ENCODE results near the gene C1orf21.

C1orf21 gene

GRCh38 chr1:184627007-184627341 lies 240.1 kb downstream of the C1orf21 start:
- no peak for DNase-seq (ENCODE audit: extremely low read depth, low read depth)
- TF ChIP-seq, protein P1, sequence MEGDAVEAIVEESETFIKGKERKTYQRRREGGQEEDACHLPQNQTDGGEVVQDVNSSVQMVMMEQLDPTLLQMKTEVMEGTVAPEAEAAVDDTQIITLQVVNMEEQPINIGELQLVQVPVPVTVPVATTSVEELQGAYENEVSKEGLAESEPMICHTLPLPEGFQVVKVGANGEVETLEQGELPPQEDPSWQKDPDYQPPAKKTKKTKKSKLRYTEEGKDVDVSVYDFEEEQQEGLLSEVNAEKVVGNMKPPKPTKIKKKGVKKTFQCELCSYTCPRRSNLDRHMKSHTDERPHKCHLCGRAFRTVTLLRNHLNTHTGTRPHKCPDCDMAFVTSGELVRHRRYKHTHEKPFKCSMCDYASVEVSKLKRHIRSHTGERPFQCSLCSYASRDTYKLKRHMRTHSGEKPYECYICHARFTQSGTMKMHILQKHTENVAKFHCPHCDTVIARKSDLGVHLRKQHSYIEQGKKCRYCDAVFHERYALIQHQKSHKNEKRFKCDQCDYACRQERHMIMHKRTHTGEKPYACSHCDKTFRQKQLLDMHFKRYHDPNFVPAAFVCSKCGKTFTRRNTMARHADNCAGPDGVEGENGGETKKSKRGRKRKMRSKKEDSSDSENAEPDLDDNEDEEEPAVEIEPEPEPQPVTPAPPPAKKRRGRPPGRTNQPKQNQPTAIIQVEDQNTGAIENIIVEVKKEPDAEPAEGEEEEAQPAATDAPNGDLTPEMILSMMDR (IDR thresholded peaks at IDR 0.05; ENCODE audit: low read depth, low read length): no peak

DNA sequence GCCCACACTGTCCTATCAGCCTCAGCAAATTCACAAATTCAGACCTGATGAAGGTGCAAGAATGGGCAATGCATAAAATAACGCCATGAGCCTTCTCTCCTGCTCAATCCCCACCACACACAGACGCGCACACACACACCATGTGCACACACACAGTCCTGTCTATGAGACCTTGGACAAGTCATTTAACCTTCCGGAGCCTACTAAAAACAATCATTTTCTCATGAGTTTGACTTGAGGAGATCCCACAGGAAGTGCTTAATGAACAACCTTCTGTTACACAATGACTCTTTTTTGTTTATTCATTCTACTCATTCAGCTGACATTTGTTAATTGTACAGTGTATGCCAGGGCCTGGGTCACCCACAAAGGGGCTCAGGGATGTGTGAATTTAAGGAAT lies 242.4 kb downstream of the C1orf21 start:
- TF ChIP-seq, protein P1 (IDR thresholded peaks at IDR 0.05; ENCODE audit: low read depth, low read length): no peak
- no peak for DNase-seq (ENCODE audit: extremely low read depth, low read depth)

DNA sequence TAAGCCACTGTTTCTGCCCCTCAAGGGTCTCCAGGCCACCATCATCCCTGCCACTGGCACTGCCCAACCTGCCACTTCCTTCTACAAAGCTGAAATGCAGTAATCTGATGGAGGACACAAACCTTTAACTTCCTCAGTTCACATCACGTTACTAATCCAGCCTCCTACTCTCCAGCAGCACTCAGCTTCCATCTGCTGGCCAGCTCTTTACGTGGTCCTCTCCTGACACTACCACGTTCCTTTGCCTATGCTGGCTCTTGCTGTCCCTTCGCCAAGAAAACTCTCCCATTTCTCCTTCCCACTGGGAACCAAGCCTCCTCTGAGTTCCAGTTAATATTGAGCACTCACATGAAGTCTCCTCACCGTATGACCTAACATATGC lies 243.8 kb downstream of the C1orf21 start:
- TF ChIP-seq, protein P1 (IDR thresholded peaks at IDR 0.05; ENCODE audit: low read depth, low read length): no peak
- DNase-seq (ENCODE audit: extremely low read depth, low read depth): no peak

DNA sequence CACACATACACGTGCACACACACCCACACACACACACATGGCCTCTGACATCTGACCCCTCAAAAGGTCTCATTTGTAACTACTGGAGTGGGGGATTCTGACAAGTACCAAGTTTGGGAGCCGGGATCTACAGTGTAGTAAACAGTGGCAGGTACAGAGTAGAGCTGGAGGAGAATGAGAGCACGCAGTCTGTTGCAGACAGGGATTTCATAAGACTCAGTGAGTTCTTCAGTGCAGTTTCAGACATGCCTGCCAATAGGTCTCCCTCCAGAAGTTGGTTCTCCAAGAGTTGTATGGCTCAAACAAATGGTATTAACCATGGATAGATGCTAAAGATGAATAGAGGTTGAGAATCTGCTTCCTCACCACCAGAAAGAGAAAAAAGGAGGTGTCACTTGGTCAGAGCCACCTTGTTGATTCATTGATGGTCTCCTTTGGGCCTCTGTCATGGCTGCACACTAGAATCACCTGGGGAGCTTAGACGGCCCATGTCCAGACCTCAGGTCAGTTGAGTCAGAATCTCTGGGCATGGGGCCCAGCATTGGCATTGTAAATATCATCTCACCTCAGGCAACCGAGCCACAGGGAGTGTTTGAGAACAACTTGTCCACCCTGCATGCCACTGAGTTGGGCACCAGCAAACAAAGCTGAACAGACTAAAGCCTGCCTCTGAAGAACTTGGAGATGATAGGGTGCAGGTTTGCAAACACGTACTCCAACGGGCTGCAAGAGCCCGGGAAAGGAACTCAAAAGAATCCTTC lies 245.8 kb downstream of the C1orf21 start:
- TF ChIP-seq, protein P1 (IDR thresholded peaks at IDR 0.05; ENCODE audit: low read depth, low read length): no peak
- DNase-seq (ENCODE audit: extremely low read depth, low read depth): no peak

- DNase-seq (ENCODE audit: extremely low read depth, low read depth): no peak
- TF ChIP-seq, protein P1 (IDR thresholded peaks at IDR 0.05; ENCODE audit: low read depth, low read length): no peak
Observed at GRCh38 chr1:184633785-184634184, 247.0 kb downstream of the C1orf21 start.

- TF ChIP-seq, protein P1 (IDR thresholded peaks at IDR 0.05; ENCODE audit: low read depth, low read length): no peak
- DNase-seq (ENCODE audit: extremely low read depth, low read depth): no peak
Observed at GRCh38 chr1:184634296-184634695, 247.5 kb downstream of the C1orf21 start.

DNA sequence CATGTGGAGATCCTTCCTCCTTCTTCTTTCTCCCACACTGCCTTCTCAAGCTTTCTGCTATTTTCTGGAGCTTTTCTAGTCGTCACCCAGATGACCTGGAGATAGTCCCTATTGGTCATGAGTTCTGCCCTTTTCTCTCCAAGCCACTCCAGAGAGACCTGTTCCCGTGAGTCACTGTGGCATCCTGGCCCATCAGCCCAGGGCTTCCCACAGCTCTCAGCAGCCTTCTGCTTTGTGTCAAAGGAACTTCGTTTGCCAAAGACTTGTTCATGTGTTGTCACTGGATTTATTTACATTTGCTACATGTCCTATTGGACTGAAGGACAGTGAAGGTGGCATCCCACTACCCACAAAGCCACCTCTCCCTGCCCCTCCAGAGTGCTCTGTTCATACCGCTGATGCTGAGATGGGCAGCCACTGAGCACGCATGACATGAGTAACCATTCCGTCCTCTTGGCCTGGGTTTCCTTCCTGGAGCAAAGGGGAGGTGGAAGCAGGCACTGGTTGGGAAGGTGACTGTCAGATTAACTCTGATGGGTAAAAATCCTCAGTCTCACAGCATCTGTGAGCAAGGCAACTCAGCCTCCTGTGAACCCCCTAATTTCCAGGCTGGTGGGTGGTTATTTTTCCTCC lies 248.6 kb downstream of the C1orf21 start:
- no peak for DNase-seq (ENCODE audit: extremely low read depth, low read depth)
- TF ChIP-seq, protein P1 (IDR thresholded peaks at IDR 0.05; ENCODE audit: low read depth, low read length): no peak
